OCI-LY7 (cell line): ENCODE data around the gene AGR2. TPM values are rescaled to one million over a fixed set of nuclear protein-coding genes. Genes with fewer than 3 reads are reported as not detected.

Experiments
- BruUV-seq: library from RNA; stranded (reverse); fragments of 400-500 nt; replicated peaks from 2 replicates; lab custom pipeline; 2021; lab: Mats Ljungman, UMichigan
- CTCF ChIA-PET: fragments of 300-600 bp; sonication (Branson Sonifier 250); formaldehyde crosslinking; loops from one replicate; lab custom pipeline; 2022; ENCODE audit warnings: antibody characterized with exemption; ENCODE audit not compliant: unreplicated experiment; lab: Charles Lee
- POLR2A ChIA-PET: fragments of 300-600 bp; sonication (Branson Sonifier 250); formaldehyde crosslinking; loops from one replicate; lab custom pipeline; 2022; ENCODE audit warnings: antibody characterized with exemption; lab: Charles Lee
- DNase-seq: peaks from one replicate; pipeline ENCODE4 v3.0.0-alpha.2; 2015; ENCODE audit warnings: low spot score
- H2AFZ ChIP-seq: fragments of 200-600 bp; sonication (generic), shearing (Covaris generic); 2 replicates; pipeline ENCODE4 v1.6.1; 2014; ENCODE audit warnings: mild to moderate bottlenecking, antibody characterized with exemption, low read length, moderate library complexity
- H3K27ac ChIP-seq: fragments of 200-600 bp; sonication (generic); 2 replicates; pipeline ENCODE4 v1.5.1; 2014; ENCODE audit warnings: mixed run types, low read depth, mild to moderate bottlenecking, moderate library complexity, low read length, inconsistent platforms; ENCODE audit not compliant: poor library complexity, severe bottlenecking
- H3K36me3 ChIP-seq: fragments of 200-600 bp; sonication (generic); 2 replicates; pipeline ENCODE4 v1.6.1; 2014; ENCODE audit warnings: mild to moderate bottlenecking, antibody characterized with exemption, low read length, moderate library complexity, mixed read lengths; ENCODE audit not compliant: insufficient read depth
- H3K4me1 ChIP-seq: fragments of 200-600 bp; sonication (generic); 2 replicates; pipeline ENCODE4 v1.5.1; 2014; ENCODE audit warnings: mild to moderate bottlenecking, low read length; ENCODE audit not compliant: insufficient read depth, poor library complexity, severe bottlenecking
- H3K4me2 ChIP-seq: fragments of 200-600 bp; sonication (generic); 2 replicates; pipeline ENCODE4 v1.6.1; 2014; ENCODE audit warnings: mild to moderate bottlenecking, low read length
- H3K4me3 ChIP-seq: fragments of 200-600 bp; sonication (generic); 2 replicates; pipeline ENCODE4 v1.5.1; 2014; ENCODE audit warnings: mild to moderate bottlenecking, low read depth, low read length; ENCODE audit not compliant: poor library complexity, severe bottlenecking
- H3K79me2 ChIP-seq: fragments of 200-600 bp; sonication (generic); 2 replicates; pipeline ENCODE4 v1.6.1; 2016; ENCODE audit warnings: low read depth, mild to moderate bottlenecking, low read length, moderate library complexity, mixed read lengths; ENCODE audit not compliant: insufficient read depth
- H3K9me2 ChIP-seq: fragments of 200-600 bp; sonication (generic); 2 replicates; pipeline ENCODE4 v1.6.1; 2016; ENCODE audit warnings: mild to moderate bottlenecking, low read length, mixed read lengths; ENCODE audit not compliant: insufficient read depth
- H3K9me3 ChIP-seq: fragments of 200-600 bp; sonication (generic); 2 replicates; pipeline ENCODE4 v1.6.1; 2014; ENCODE audit warnings: mild to moderate bottlenecking, mixed run types, low read length, mixed read lengths
- H4K20me1 ChIP-seq: fragments of 200-600 bp; sonication (generic); 2 replicates; pipeline ENCODE4 v1.6.1; 2014; ENCODE audit warnings: mild to moderate bottlenecking, antibody characterized with exemption, low read length, moderate library complexity, mixed read lengths; ENCODE audit not compliant: insufficient read depth
- EZH2phosphoT487 ChIP-seq: fragments of 200-600 bp; sonication (generic); IDR thresholded peaks from 2 replicates; pipeline ENCODE4 v1.6.1; 2018; ENCODE audit warnings: low read depth, borderline replicate concordance, mild to moderate bottlenecking, mixed run types, antibody characterized with exemption, low read length, moderate library complexity, mixed read lengths
- intact Hi-C: fragments of 100-400 bp; cut with micrococcal nuclease; formaldehyde crosslinking; loops from one replicate; pipeline ENCODE4 v1.10.0; 2022; ENCODE audit not compliant: unreplicated experiment
- total RNA-seq, 2 experiments: library from RNA; depleted of rRNA in 1 of 2; stranded (reverse); fragments of >200 nt in 1 of 2; shearing (Covaris generic) in 1 of 2; gene quantifications; 2 replicates each; pipeline ENCODE4 v1.2.3, GENCODE V29; 2014 to 2022
- TF ChIP-seq, protein P1 (sequence below): fragments of 200-600 bp; sonication (generic); conservative IDR thresholded peaks from 2 replicates; pipeline ENCODE4 v1.5.1; 2014; ENCODE audit warnings: mild to moderate bottlenecking, antibody characterized with exemption, low read length, moderate library complexity, mixed read lengths

Gene AGR2
- total RNA-seq, 2 experiments from 2014 or later: not detected

DNA sequence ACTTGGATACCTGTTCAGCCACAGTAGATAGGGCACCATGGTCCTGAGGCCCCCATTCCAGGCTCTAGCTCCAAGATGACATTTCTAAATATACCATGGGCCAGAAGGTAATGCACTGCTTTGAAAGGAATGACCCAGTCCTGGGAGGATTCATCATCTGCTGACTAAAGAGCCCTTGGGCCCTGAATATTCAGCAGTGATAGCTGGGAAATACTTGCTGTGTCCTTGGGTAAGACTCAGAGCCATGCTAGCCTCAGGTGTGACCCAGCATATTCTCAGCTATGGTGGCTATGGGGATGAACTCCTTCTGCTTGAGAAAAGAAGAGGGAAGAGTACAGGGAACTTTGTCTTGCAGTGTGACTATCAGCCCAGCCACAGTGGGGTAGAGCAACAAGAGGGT is 21.3 kb upstream of the AGR2 start:
- no peak overlapping the region for H3K27ac ChIP-seq
- no peak for TF ChIP-seq EZH2phosphoT487
- TF ChIP-seq, protein P1, sequence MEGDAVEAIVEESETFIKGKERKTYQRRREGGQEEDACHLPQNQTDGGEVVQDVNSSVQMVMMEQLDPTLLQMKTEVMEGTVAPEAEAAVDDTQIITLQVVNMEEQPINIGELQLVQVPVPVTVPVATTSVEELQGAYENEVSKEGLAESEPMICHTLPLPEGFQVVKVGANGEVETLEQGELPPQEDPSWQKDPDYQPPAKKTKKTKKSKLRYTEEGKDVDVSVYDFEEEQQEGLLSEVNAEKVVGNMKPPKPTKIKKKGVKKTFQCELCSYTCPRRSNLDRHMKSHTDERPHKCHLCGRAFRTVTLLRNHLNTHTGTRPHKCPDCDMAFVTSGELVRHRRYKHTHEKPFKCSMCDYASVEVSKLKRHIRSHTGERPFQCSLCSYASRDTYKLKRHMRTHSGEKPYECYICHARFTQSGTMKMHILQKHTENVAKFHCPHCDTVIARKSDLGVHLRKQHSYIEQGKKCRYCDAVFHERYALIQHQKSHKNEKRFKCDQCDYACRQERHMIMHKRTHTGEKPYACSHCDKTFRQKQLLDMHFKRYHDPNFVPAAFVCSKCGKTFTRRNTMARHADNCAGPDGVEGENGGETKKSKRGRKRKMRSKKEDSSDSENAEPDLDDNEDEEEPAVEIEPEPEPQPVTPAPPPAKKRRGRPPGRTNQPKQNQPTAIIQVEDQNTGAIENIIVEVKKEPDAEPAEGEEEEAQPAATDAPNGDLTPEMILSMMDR: no peak
- H4K20me1 ChIP-seq: no peaks in the 10 kb centered on the region
- DNase-seq: no peak
- no peaks in the 10 kb centered on the region for H3K9me3 ChIP-seq
- no peaks in the 10 kb centered on the region for H3K4me1 ChIP-seq
- BruUV-seq: no TSS peak
- no peaks in the 10 kb centered on the region for H3K9me2 ChIP-seq
- ChIA-PET CTCF (no interaction called here), POLR2A (interaction anchor here (0.6 kb wide), 1 partner anchor 24 kb away, joined by 3 read pairs; no protein-coding TSS in a partner anchor)
- no peaks in the 10 kb centered on the region for H3K36me3 ChIP-seq
- intact Hi-C loops: no loop called here
- no peak overlapping the region for H2AFZ ChIP-seq
- H3K79me2 ChIP-seq: no peaks in the 10 kb centered on the region
- H3K4me2 ChIP-seq: no peak overlapping the region
- H3K4me3 ChIP-seq: no peak overlapping the region

GRCh38 chr7:16822029-16822428 is 17.2 kb upstream of the AGR2 start:
- no peaks in the 10 kb centered on the region for H3K9me3 ChIP-seq
- intact Hi-C loops: no loop called here
- no peaks in the 10 kb centered on the region for H3K9me2 ChIP-seq
- no peaks in the 10 kb centered on the region for H3K79me2 ChIP-seq
- H4K20me1 ChIP-seq: no peaks in the 10 kb centered on the region
- BruUV-seq: no TSS peak
- TF ChIP-seq, protein P1: no peak
- no peak for TF ChIP-seq EZH2phosphoT487
- DNase-seq: no peak
- H3K36me3 ChIP-seq: no peaks in the 10 kb centered on the region
- H2AFZ ChIP-seq: no peak overlapping the region
- H3K4me3 ChIP-seq: no peak overlapping the region
- H3K4me1 ChIP-seq: no peaks in the 10 kb centered on the region
- CTCF ChIA-PET: no interaction called here
- H3K27ac ChIP-seq: no peak overlapping the region
- no peak overlapping the region for H3K4me2 ChIP-seq
- POLR2A ChIA-PET: no interaction called here

GRCh38 chr7:16818732-16819131 is 13.9 kb upstream of the AGR2 start:
- ChIA-PET POLR2A (no interaction called here), CTCF (no interaction called here)
- DNase-seq: no peak
- Histone ChIP-seq H3K4me1 (no peaks in the 10 kb centered on the region), H2AFZ (no peak overlapping the region), H3K27ac (no peak overlapping the region), H3K9me3 (no peaks in the 10 kb centered on the region), H3K4me3 (no peak overlapping the region), H3K36me3 (no peaks in the 10 kb centered on the region), H4K20me1 (no peaks in the 10 kb centered on the region), H3K79me2 (no peaks in the 10 kb centered on the region), H3K4me2 (no peak overlapping the region), H3K9me2 (no peaks in the 10 kb centered on the region)
- intact Hi-C loops: no loop called here
- TF ChIP-seq, protein P1: no peak
- no peak for TF ChIP-seq EZH2phosphoT487
- BruUV-seq: no TSS peak
